ENCODE results near the gene PLPP2. TPM values are rescaled to one million over a fixed set of nuclear protein-coding genes. Genes with fewer than 3 reads are reported as not detected.
A peak's percentile ranks its signal among the peaks of the same experiment; 100 is the strongest.

The PLPP2 gene
- total RNA-seq, 4 donors from 2014 or later = 6.7 to 31.7 (median 22.3) TPM

- WGBS, 2 donors = 69 to 88% methylated on average over 7 of the region's 7 CpGs
Observed at GRCh38 chr19:329876-330275, 38.7 kb upstream of the PLPP2 start.

GRCh38 chr19:328025-328505 lies 36.9 kb upstream of the PLPP2 start:
- Histone ChIP-seq H3K36me3 (peaks cover 57 to 60% of the 10 kb centered on the region in 2 donors), H3K4me3 (replicated peaks in 1 of 3) (no peak overlapping the region), H3K9me3 (no peaks in the 10 kb centered on the region), H3K4me1 (no peaks in the 10 kb centered on the region), H3K27ac (no peak overlapping the region), H3K27me3 (no peaks in the 10 kb centered on the region)
- no peak for DNase-seq
- 99% methylated on average over 4 of the region's 4 CpGs for WGBS, 2 donors
- intact Hi-C loops (cut with DNase I) = no loop called here
- no peak for TF ChIP-seq CTCF (IDR thresholded peaks at IDR 0.05)
- no peak for TF ChIP-seq POLR2A (IDR thresholded peaks at IDR 0.05)

More at GRCh38 chr19:329876-330275, 38.7 kb upstream of the PLPP2 start:
- Histone ChIP-seq H3K4me3 (replicated peaks in 1 of 3) (no peak overlapping the region), H3K36me3 (peaks cover 55% of the 10 kb centered on the region in 2 donors), H3K9me3 (no peaks in the 10 kb centered on the region), H3K27me3 (no peaks in the 10 kb centered on the region), H3K4me1 (no peaks in the 10 kb centered on the region), H3K27ac (no peak overlapping the region)
- intact Hi-C loops (cut with DNase I) = no loop called here
- DNase-seq = peak in 1 of 2 donors; percentile 58
- TF ChIP-seq CTCF (IDR thresholded peaks at IDR 0.05) (no peak), POLR2A (IDR thresholded peaks at IDR 0.05) (no peak)

- intact Hi-C loops (cut with DNase I) = no loop called here
Observed at GRCh38 chr19:327291-328024, 36.3 kb upstream of the PLPP2 start.

GRCh38 chr19:326871-327270 lies 35.7 kb upstream of the PLPP2 start:
- no peaks in the 10 kb centered on the region for H3K4me1 ChIP-seq
- no peak overlapping the region for H3K4me3 ChIP-seq (replicated peaks in 1 of 3)
- no peak overlapping the region for H3K27ac ChIP-seq
- H3K27me3 ChIP-seq = no peaks in the 10 kb centered on the region
- TF ChIP-seq CTCF (IDR thresholded peaks at IDR 0.05) (no peak), POLR2A (IDR thresholded peaks at IDR 0.05) (no peak)
- intact Hi-C loops (cut with DNase I) = no loop called here
- peaks cover 57 to 60% of the 10 kb centered on the region in 2 donors for H3K36me3 ChIP-seq
- H3K9me3 ChIP-seq = no peaks in the 10 kb centered on the region
- no peak for DNase-seq
- 94 to 95% methylated on average over 15 of the region's 15 CpGs for WGBS, 2 donors

More at GRCh38 chr19:327291-328024, 36.3 kb upstream of the PLPP2 start:
- no peak for TF ChIP-seq POLR2A (IDR thresholded peaks at IDR 0.05)
- TF ChIP-seq CTCF (IDR thresholded peaks at IDR 0.05) = no peak
- H3K27me3 ChIP-seq = no peaks in the 10 kb centered on the region
- no peaks in the 10 kb centered on the region for H3K4me1 ChIP-seq
- no peaks in the 10 kb centered on the region for H3K9me3 ChIP-seq
- no peak overlapping the region for H3K4me3 ChIP-seq (replicated peaks in 1 of 3)
- no peak overlapping the region for H3K27ac ChIP-seq
- peaks cover 57 to 60% of the 10 kb centered on the region in 2 donors for H3K36me3 ChIP-seq
- 98 to 99% methylated on average over 12 to 16 of the region's 17 CpGs for WGBS, 2 donors
- no peak for DNase-seq

GRCh38 chr19:325937-326565 lies 34.8 kb upstream of the PLPP2 start:
- intact Hi-C loops (cut with DNase I) = no loop called here

More at GRCh38 chr19:325937-326565, 34.8 kb upstream of the PLPP2 start:
- H3K36me3 ChIP-seq = peaks cover 57 to 65% of the 10 kb centered on the region in 2 donors
- no peak overlapping the region for H3K27ac ChIP-seq
- TF ChIP-seq POLR2A (IDR thresholded peaks at IDR 0.05) (no peak), CTCF (IDR thresholded peaks at IDR 0.05) (no peak)
- 94 to 97% methylated on average over 21 to 32 of the region's 33 CpGs for WGBS, 2 donors
- no peak for DNase-seq
- no peaks in the 10 kb centered on the region for H3K4me1 ChIP-seq
- H3K9me3 ChIP-seq = no peaks in the 10 kb centered on the region
- H3K4me3 ChIP-seq (replicated peaks in 1 of 3) = no peak overlapping the region
- H3K27me3 ChIP-seq = no peaks in the 10 kb centered on the region
